Suprapubic skin (tissue), 4 donors: ENCODE measurements around the gene AKR1C2. TPM values are rescaled to one million over a fixed set of nuclear protein-coding genes. Genes with fewer than 3 reads are reported as not detected.

Source experiments
- DNase-seq, 2 donors: peaks; one replicate each; pipeline ENCODE4 v3.0.0-alpha.2; 2019; ENCODE audit warnings: low spot score in 2 of 2
- H3K27ac ChIP-seq: fragments of 200-600 bp; sonication (generic); one replicate; pipeline ENCODE4 v1.5.1; 2019
- H3K27me3 ChIP-seq: fragments of 200-600 bp; sonication (generic); one replicate; pipeline ENCODE4 v1.5.1; 2019
- H3K36me3 ChIP-seq: fragments of 200-600 bp; sonication (generic); one replicate; pipeline ENCODE4 v1.5.1; 2019
- H3K4me1 ChIP-seq: fragments of 200-600 bp; sonication (generic); one replicate; pipeline ENCODE4 v1.5.1; 2019
- H3K4me3 ChIP-seq: fragments of 200-600 bp; sonication (generic); one replicate; pipeline ENCODE4 v1.5.1; 2019; ENCODE audit warnings: mild to moderate bottlenecking
- H3K9me3 ChIP-seq: fragments of 200-600 bp; sonication (generic); one replicate; pipeline ENCODE4 v1.5.1; 2019
- CTCF ChIP-seq, 2 donors: fragments of 200-600 bp in 1 of 2; fragments of 450-650 bp in 1 of 2; sonication (generic) in 1 of 2; IDR thresholded peaks; one replicate each; pipeline ENCODE4 v1.5.1; 2016 to 2019; ENCODE audit warnings: antibody characterized with exemption in 2 of 2, mild to moderate bottlenecking in 1 of 2, moderate library complexity in 1 of 2
- EP300 ChIP-seq: sonication (generic); formaldehyde crosslinking; IDR thresholded peaks from one replicate; pipeline ENCODE4 v1.6.1; 2017; ENCODE audit warnings: antibody characterized with exemption
- POLR2A ChIP-seq, 2 donors: fragments of 450-650 bp; IDR thresholded peaks; one replicate each; pipeline ENCODE4 v1.6.1; 2017; ENCODE audit warnings: antibody characterized with exemption in 2 of 2, mild to moderate bottlenecking in 2 of 2, moderate library complexity in 2 of 2
- POLR2AphosphoS5 ChIP-seq, 3 donors: sonication (generic); formaldehyde crosslinking; IDR thresholded peaks; one replicate each; pipeline ENCODE4 v1.6.1; 2017; ENCODE audit warnings: antibody characterized with exemption in 3 of 3
- WGBS: methylation state at CpG from one replicate; pipeline ENCODE4 v1.1.5; 2018; 5-methylcytosine and 5-hydroxymethylcytosine counted together
- total RNA-seq, 4 donors: library from RNA; depleted of rRNA; stranded (reverse); fragments of >200 nt; gene quantifications; one replicate each; pipeline ENCODE4 v1.1.0, GENCODE V29; 2016

Gene AKR1C2
- total RNA-seq, 4 donors from 2014 or later = 7.2 to 29.7 (median 23.4) TPM

GRCh38 chr10:4947635-4948596, 55.7 kb downstream of the AKR1C2 start:
- WGBS = 14% methylated on average over 5 of the region's 5 CpGs
- H3K9me3 ChIP-seq = no peaks in the 10 kb centered on the region
- no peaks in the 10 kb centered on the region for H3K36me3 ChIP-seq
- peak overlapping the region; percentile 43 for H3K27ac ChIP-seq
- no peak overlapping the region for H3K4me3 ChIP-seq
- no peaks in the 10 kb centered on the region for H3K27me3 ChIP-seq
- DNase-seq = peak in 1 of 2 donors; percentile 66
- TF ChIP-seq EP300 = no peak
- TF ChIP-seq POLR2A (IDR thresholded peaks at IDR 0.05) = no peak
- peak in 2 of 3 donors; percentile 24 to 86 for TF ChIP-seq POLR2AphosphoS5 (IDR thresholded peaks at IDR 0.05)
- no peak for TF ChIP-seq CTCF (IDR thresholded peaks at IDR 0.05)
- peaks cover 42% of the 10 kb centered on the region for H3K4me1 ChIP-seq

GRCh38 chr10:4947039-4947634, 56.5 kb downstream of the AKR1C2 start:
- peaks cover 48% of the 10 kb centered on the region for H3K4me1 ChIP-seq
- DNase-seq = no peak
- H3K9me3 ChIP-seq = no peaks in the 10 kb centered on the region
- no peak overlapping the region for H3K4me3 ChIP-seq
- TF ChIP-seq POLR2A (IDR thresholded peaks at IDR 0.05) (no peak), EP300 (no peak), CTCF (IDR thresholded peaks at IDR 0.05) (no peak), POLR2AphosphoS5 (IDR thresholded peaks at IDR 0.05) (no peak)
- no peaks in the 10 kb centered on the region for H3K27me3 ChIP-seq
- no peaks in the 10 kb centered on the region for H3K36me3 ChIP-seq
- peak overlapping the region; percentile 43 for H3K27ac ChIP-seq

DNA sequence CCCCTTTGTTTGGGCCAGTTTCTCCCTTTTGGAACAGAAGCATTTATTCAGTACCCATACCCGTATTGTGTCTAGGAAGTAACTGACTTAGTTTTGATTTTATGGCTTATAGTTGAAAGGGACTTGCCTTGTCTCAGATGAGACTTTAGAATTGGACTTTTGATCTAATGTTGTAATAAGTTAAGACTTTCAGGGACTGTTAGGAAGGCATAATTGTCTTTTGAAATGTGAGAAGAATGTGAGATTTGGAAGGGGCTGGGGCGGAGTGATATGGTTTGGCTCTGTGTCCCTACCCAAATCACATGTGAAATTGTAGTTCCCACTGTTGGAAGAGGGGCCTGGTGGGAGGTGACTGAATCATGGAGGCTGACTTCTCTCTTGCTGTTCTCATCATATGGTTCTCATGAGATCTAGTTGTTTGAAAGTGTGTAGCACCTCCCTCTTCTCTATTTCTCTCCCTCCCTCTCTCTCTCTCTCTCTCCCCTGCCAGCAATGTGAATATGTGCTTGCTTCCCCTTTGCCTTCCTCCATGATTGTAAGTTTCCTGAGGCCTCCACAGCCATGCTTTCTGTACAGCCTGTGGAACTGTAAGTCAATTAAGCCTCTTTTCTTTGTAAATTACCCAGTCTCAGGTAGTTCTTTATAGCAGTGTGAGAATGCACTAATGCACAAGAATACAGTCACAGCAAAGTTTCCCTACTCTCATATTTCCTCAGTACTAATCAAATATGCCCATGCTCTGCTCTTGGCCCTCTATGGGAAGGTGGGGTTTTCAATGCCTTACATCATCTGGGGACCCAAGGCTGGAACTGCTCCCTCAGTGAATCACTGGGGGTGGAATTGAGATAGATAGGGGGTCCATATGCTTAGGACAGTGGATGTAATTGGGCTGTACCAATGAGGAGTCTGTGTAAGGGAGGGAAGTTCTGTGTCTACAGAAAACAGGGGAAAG, 57.6 kb downstream of the AKR1C2 start:
- 81% methylated on average over 2 of the region's 2 CpGs for WGBS

GRCh38 chr10:4944841-4945240, 58.8 kb downstream of the AKR1C2 start:
- 91% methylated on average over 1 of the region's 1 CpG for WGBS
- no peak overlapping the region for H3K27ac ChIP-seq
- no peak for DNase-seq

More for the DNA sequence above, 57.6 kb downstream of the AKR1C2 start:
- Histone ChIP-seq H3K9me3 (no peaks in the 10 kb centered on the region), H3K27ac (peak overlapping the region; percentile 43), H3K27me3 (no peaks in the 10 kb centered on the region), H3K36me3 (no peaks in the 10 kb centered on the region), H3K4me1 (peaks cover 56% of the 10 kb centered on the region), H3K4me3 (no peak overlapping the region)
- no peak for TF ChIP-seq POLR2A (IDR thresholded peaks at IDR 0.05)
- no peak for TF ChIP-seq CTCF (IDR thresholded peaks at IDR 0.05)
- no peak for TF ChIP-seq POLR2AphosphoS5 (IDR thresholded peaks at IDR 0.05)
- no peak for TF ChIP-seq EP300
- no peak for DNase-seq

More at GRCh38 chr10:4944841-4945240, 58.8 kb downstream of the AKR1C2 start:
- TF ChIP-seq CTCF (IDR thresholded peaks at IDR 0.05) (no peak), POLR2AphosphoS5 (IDR thresholded peaks at IDR 0.05) (no peak), EP300 (no peak), POLR2A (IDR thresholded peaks at IDR 0.05) (no peak)
- Histone ChIP-seq H3K27me3 (no peaks in the 10 kb centered on the region), H3K36me3 (no peaks in the 10 kb centered on the region), H3K4me3 (no peak overlapping the region), H3K4me1 (peaks cover 62% of the 10 kb centered on the region), H3K9me3 (no peaks in the 10 kb centered on the region)
